IPS-11a (cell line): ENCODE data around the gene TMEM186.
"Not testable (repeated sequence)": the region's sequence is repeated elsewhere in the genome, so short reads cannot be mapped to it uniquely, and the experiment has no call there.

Source experiments
- H3K4me3 ChIP-seq: one replicate; pipeline ENCODE4 v1.5.1; 2013; ENCODE audit warnings: low read depth, low read length, control low read depth

Gene TMEM186

DNA sequence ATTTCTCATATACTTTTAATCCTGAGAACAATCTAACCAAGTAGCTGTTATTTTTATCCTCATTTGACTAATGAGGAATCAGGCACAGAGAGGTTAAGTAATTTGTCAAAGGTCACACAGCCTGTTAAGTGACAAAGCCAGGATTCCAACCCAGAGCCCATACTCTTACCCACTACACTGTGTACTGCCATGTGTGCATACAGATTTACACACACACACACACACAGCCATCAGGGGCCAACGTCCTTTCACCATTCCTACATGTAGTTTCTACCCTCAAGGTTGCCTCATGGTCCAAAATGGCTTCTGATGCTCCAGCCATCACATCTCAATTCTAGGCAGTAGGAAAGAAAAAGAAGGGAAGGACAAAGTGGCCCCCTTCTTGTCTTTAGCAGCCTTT, 22.1 kb downstream of the TMEM186 start:
- no peak overlapping the region for H3K4me3 ChIP-seq

DNA sequence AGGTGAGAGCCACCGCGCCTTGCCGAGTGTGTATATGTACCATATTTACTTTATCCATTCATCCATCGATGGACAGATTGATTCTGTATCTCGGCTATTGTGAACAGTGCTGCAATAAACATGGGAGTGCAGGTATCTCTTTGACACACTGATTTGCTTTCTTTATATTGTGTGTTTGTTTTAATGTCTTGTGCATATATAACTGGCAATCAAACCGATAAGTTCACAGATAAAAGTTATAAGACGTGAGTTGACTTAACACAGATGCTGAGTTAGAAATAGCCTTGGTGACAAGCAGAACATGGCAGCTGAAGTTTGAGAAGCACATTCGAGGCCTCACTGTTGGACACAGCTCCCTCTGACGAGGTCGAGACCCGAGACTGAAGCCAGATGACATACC, 23.2 kb downstream of the TMEM186 start:
- H3K4me3 ChIP-seq = no peak overlapping the region

DNA sequence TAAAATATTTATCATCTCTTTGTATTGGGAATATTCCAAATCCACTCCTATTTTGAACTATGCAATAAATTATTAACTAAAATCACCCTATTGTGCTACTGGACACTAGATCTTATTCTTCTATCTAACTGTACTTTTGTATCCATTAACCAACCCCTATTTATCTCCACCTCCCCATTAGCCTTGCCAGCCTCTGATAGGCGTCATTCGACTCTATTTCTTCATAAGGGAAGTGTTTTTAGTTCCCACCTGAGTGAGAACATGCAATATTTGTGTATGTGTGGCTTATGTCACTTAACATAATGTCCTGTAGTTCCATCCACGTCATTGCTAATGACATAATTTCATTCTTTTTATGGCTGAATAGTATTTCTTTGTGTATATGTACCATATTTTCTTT, 23.9 kb downstream of the TMEM186 start:
- no peak overlapping the region for H3K4me3 ChIP-seq

DNA sequence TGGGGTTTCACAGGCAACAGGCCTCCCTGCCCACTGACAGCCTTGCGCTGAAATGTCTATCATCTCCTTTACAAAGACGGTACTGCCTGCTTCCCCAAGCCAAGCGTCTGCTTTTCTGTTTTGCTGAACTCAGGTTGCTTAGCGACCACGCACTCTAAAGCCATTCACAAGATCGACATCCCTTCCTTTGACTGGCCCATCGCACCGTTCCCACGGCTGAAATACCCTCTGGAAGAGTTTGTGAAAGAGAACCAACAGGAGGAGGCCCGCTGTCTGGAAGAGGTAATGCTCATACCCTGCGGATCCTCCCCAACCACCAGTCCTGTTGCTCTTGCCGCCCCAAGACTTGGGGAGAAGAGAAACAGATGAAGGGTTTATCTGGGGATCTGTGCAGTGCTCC, 28.7 kb downstream of the TMEM186 start:
- no peak overlapping the region for H3K4me3 ChIP-seq

DNA sequence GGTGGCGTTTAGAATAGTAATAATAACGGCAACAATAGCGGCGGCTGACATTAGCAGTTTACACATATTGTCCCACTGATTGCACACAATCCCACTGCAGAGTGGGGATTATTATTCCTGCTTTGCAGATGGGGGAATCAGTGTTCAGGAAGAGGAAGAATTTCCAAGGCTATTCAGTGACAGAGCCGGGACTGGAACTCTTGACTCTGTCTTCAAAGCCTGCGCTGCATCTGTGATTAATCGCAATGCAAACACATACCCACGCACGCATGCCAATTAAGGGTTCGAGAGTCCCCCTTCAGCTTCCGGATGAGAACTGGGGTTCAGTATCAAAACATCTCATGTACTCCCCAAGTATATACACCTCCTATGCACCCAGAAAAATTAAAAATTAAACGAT, 29.2 kb downstream of the TMEM186 start:
- H3K4me3 ChIP-seq = no peak overlapping the region

DNA sequence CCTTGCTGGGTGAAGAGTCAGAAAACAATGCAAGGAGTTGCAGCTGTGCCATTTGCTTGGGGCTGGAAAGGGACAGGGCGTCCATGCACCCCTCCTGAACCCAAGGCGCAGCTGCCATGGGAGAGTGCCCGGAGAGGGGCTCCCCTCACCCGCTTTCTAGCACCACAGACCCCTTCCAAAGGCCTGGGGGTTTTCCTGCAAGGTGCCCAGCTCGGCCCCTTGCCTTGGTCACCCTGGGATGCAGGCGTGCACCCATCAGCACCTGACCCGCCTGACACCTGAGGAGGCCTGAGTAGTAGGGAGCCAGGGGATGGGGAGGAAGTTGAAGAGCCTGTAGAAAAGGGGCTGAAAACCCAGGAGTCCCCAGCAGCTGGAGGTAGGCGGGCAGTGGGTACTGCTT, 30.3 kb downstream of the TMEM186 start:
- no peak overlapping the region for H3K4me3 ChIP-seq

DNA sequence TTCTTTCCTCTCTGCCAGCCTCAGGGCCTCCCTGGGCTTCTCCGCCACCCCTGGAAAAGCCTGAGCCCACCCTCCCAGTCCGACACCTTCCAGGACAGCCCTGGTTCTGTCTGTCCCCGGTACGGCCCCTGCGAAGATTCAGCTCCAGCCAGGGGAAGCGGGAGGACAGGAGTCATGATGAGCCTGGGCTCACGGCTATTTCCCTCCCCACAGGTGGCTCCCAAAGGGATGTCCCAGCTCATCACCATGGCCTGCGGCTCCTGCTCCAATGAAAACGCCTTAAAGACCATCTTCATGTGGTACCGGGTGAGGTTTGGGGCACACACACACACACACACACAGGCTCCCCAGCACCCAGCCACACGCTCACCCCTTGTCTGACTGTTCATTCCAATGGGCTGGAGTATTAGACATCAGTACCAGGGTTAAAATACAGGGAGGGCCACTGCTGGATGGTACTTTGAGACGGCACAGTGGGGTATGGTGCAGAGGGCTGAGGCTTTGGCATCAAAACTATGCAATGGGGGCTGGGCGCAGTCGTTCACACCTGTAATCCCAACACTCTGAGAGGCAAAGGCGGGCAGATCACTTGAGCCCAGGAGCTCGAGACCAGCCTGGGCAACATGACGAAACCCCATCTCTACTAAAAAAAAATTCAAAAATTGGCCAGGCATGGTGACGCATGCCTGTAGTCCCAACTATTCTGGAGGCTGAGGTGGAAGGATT, 32.8 kb downstream of the TMEM186 start:
- H3K4me3 ChIP-seq = no peak overlapping the region

DNA sequence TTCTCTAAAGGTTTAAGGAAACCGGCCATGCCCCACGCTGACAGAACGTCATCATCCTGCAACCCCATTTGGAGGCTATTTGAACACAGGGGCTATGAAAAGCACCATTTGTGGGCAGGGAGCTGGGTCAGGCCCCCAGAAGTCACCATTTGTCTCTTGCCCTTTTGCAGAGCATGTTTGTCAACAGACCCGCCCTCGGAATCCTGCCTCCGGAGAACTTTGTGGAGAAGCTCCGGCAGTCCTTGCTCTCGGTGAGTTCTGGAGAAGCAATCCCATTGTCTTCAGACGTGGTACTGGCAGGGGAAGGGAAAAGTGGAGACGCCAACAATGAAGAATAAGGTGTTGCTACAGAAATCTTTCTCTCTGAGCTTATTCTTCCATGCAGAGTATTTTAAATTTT, 33.5 kb downstream of the TMEM186 start:
- H3K4me3 ChIP-seq = no peak overlapping the region

DNA sequence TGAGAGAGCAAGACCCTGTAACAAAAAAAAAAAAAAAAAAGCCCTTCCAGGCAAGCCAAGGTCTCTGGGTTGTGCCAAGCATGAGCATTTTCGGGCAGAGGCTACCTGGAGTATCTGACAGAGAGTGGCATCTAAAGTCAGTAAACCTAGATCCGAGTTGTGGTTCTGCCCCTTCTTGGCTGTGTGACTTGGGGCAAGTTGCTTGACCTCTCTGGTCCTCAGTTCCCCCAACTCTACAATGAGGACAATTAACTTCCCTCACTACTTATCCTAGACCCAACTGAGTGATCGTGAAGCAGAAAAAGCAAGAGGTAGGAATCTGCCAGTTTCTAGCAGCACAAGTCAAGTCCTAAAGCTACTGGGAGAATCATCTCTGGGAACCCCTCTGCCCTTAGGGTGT, 34.4 kb downstream of the TMEM186 start:
- no peak overlapping the region for H3K4me3 ChIP-seq

DNA sequence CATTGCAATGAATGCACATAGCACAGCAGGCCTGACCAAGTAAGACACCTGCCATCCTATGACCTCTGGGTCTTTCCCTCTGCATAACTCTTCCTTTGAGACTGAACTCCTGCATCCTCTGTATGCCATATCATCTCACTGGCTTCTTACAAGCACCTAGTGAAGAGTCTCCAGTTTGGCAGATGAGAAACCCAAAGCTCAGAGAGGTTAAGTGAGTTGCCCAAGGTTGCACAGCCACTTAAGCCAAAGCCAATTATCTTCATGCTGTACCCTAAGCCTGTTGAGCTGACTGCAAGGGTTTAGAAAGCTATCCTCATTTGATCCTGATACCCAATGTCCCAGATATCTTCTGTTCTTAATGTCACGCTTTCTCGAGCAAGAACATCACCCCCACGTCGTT, 35.2 kb downstream of the TMEM186 start:
- no peak overlapping the region for H3K4me3 ChIP-seq

DNA sequence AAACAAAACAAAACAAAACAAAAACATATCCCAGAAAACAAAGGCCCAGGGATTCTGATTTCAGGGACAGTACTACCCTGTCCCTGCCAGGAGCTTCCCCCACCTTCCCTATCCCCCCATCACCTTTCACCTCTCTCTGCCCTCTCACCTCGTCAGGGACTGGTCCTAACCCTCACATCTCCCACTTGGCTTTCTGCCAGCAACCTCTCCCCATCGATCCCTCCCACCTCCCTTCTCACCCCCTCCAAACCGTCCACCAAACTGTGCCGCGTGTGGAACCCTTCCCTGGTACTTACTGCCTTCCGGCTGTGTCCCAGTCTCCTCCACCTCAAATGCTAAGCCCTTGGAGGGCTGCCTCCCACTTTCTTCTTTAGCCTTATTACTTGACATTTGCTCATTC, 36.4 kb downstream of the TMEM186 start:
- H3K4me3 ChIP-seq = no peak overlapping the region

DNA sequence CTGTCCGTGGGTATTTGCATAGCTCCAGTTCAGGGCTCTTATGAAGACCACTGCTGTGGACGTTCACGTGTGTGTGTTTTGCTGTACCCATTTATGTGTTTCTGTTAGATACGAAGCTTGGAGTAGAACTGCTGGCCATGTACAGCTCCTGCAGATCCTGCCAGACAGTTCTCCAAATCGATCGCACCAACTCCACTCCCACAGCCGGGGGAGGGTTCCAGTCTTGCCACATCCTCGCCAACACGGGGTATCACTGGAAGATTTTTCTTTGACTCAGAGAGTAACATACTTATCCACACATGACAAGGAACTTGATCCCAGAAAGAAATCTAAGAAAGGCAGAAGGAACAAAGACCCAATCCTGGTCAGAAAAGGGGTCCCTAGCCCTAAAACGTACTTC, 37.4 kb downstream of the TMEM186 start:
- H3K4me3 ChIP-seq = no peak overlapping the region

DNA sequence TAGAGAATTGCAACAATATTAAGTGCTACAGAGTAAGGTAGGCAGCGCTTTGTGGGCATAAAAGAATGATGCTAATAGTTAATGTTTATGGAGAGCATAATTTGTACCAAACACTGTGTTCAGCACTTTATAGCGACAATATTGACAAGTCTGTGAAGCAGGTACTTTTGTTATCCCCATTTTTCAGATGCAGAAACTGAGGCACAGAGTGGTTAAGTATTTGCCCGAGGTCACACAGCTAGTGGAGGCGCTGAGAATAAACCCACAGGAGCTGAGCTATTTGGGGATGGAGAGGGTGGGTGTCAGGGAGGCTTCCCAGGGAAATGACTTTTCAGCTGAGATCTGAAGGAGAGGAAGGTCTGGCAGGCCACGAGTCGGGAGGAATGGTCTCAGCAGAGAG, 39.4 kb downstream of the TMEM186 start:
- H3K4me3 ChIP-seq = no peak overlapping the region

DNA sequence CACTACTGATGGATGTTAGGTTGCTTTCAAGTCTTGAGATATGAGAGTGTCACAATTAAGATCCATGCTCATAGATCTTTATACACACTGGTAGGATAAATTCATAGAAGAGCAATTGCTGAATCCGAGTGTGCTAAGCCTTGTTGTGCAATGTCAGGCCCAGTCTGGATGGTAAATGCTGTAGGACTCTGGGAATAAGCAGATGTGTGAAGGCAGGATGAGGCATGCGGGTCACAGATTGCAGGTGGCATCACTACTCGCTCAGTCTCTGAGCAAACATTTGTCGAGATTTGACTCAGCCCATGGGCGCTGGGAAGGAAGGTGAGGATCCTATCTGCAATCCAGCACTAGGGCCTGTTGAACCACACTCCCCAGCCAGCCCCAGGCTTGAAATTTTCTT, 40.7 kb downstream of the TMEM186 start:
- H3K4me3 ChIP-seq = no peak overlapping the region

DNA sequence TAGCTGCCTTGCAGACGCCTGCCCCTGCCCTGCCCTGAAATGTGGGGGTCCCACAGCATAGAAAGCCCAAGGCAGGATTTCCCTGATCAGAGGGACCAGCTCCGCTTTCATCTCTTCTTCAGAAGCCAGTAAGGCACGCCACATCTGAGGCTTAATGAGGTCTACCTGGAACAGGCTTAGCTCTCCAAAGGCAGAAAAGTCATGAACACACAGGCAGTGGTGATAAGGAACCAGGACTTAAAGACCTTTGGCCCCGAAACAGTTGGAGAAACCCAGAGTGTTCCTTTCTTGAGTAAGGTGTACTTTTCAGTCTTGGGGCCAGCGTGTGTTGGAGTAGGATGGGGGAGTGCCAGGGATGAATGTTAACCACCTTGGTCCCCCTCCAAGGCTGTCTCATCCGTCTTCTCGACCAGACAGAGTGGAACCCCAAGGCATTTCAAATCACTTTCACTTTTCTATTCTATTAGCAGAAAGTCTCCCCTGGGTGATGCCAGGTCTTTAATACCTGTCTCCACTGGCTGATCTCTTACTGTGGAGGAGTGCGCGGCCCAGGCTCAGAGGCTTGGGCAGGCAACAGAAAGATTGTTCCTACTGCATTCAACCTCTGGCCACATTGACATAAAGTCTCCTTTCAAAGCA, 43.9 kb downstream of the TMEM186 start:
- no peak overlapping the region for H3K4me3 ChIP-seq

DNA sequence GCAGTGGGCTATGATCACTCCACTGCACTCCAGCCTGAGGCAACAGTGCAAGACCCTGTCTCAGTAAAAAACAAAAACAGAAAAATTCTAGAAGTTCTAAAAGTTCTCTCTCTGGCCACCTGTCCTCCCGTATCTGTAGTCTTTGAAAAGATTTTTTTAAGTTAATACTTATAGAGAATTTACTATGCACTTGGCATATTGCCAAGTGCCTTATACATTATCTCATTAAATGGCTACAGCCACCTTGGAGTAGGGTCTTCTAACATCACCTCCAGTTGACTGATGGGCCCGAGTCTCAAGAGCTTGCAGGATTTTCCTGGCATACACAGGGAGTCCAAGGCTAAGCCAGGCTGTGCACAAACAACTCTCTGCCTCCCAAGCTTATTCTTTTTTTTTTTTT, 44.7 kb downstream of the TMEM186 start:
- H3K4me3 ChIP-seq = no peak overlapping the region

DNA sequence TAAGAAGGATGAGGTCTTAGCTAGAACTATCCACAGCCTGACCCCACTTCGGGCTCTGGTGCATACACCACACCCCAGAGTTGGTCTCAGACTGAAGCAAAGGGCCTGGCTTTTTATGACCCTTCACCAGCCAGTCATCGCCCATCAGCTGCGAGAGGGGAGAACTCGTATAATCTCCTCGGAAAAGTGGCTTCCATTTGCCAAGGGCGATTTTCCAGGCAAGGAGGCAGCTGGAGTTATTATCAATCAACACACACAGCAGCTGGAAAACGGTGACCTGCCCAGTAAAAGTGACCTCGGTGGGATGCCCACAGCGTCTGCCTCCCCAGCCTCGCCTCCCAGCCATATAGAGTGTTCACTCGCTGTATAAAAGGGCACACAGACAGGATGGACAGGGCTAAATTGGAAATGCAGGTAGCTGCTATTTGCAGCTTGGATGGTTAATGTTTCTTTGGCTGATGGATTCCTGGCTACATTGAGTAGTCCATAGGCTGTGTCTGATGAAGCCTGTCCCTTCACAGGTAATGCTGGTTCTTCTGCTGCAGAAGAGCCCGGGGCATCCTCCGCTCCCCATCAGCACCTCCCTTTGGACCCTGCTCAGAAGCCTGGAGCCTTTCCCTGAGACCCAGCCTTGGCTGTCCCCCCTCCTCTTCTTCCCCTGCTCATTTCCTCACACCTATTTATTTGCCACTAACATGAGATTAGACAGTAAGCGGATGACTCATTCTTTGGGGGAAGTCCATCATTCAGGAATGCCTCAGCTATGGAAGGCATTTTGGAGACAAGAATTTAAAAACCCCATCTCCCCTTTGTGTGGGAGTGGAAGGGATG, 45.7 kb downstream of the TMEM186 start:
- H3K4me3 ChIP-seq = no peak overlapping the region

DNA sequence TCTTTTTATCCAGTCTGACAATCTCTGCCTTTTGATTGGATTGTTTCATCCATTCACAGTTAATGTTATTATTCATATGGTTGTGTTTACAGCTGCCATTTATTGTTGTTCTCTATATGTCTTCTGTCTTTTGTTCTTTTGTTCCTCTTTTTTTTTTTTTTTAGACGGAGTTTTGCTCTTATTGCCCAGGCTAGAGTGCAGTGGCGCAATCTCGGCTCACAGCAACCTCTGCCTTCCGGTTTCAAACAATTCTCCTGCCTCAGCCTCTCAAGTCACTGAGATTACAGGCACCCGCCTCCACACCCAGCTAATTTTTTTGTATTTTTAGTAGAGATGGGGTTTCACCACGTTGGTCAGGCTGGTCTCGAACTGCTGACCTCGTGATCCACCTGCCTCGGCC, 48.5 kb downstream of the TMEM186 start:
- H3K4me3 ChIP-seq = not testable (repeated sequence)
